Spinal cord (tissue), 10 donors: ENCODE measurements around the gene TNRC6A. TPM values are rescaled to one million over a fixed set of nuclear protein-coding genes. Genes with fewer than 3 reads are reported as not detected.
"Not testable (repeated sequence)": the region's sequence is repeated elsewhere in the genome, so short reads cannot be mapped to it uniquely, and the experiment has no call there.

Experiments used
- DNase-seq, 6 donors: peaks; one replicate each; pipeline versions ENCODE4 v3.0.0 to v3.0.0-alpha.2; 2013 to 2015; ENCODE audit warnings: low spot score in 6 of 6, low read depth in 4 of 6
- H3K27ac ChIP-seq: one replicate; pipeline ENCODE4 v1.5.1; 2013; ENCODE audit warnings: low read depth, low read length, control low read depth
- H3K27me3 ChIP-seq: one replicate; pipeline ENCODE4 v1.6.1; 2013; ENCODE audit warnings: low read length; ENCODE audit not compliant: control insufficient read depth, insufficient read depth
- H3K36me3 ChIP-seq: one replicate; pipeline ENCODE4 v1.6.1; 2013; ENCODE audit warnings: low read length; ENCODE audit not compliant: control insufficient read depth, insufficient read depth
- H3K4me1 ChIP-seq: one replicate; pipeline ENCODE4 v1.6.1; 2013; ENCODE audit warnings: low read length; ENCODE audit not compliant: control insufficient read depth, insufficient read depth
- H3K4me3 ChIP-seq: one replicate; pipeline ENCODE4 v1.5.1; 2013; ENCODE audit warnings: low read depth, low read length, control low read depth
- H3K9me3 ChIP-seq: one replicate; pipeline ENCODE4 v1.6.1; 2013; ENCODE audit warnings: low read length; ENCODE audit not compliant: control insufficient read depth, insufficient read depth
- WGBS: methylation state at CpG from one replicate; pipeline ENCODE4 v1.1.5; 2013; ENCODE audit warnings: missing lambda C conversion rate; ENCODE audit not compliant: insufficient coverage; 5-methylcytosine and 5-hydroxymethylcytosine counted together
- polyA plus RNA-seq, 2 donors: library from polyadenylated mRNA; unstranded; fragments of 120-200 nt; gene quantifications; one replicate each; pipeline ENCODE4 v1.2.1, GENCODE V29; 2013; ENCODE audit not compliant: insufficient read length in 2 of 2
- total RNA-seq, 2 donors: library from RNA; depleted of rRNA in 1 of 2; stranded (reverse); fragments of 120-200 nt in 1 of 2; fragments of >200 nt in 1 of 2; gene quantifications; one replicate each; pipeline versions ENCODE4 v1.2.3 to v1.2.4, GENCODE V29; 2013 to 2014
- donor health status: healthy.

TNRC6A gene
- total and polyA plus RNA-seq, 4 donors: 46.5 to 82.0 (median 67.7) TPM

DNA sequence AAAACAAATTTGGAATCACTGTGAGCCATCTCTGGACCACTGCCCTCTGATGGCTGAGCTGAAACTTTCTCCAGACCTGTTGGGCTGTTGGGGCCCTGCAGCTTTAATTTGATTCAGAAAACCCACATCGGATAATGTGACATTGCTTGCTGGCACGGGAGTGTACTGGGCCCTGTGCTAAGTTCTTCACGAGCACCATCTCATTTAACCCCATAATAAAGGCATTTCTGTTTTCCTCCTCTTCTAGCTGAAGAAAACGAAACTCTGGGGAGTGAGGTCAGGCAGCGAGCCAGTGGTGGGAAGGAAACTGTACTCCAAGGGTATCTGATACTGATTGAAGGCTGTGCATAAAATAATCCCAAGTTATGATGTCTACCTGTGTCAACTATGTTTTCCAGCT is 34.5 kb upstream of the TNRC6A start:
- DNase-seq: no peak
- H3K4me3 ChIP-seq: no peak overlapping the region
- no peaks in the 10 kb centered on the region for H3K9me3 ChIP-seq
- no peaks in the 10 kb centered on the region for H3K36me3 ChIP-seq
- H3K27me3 ChIP-seq: no peaks in the 10 kb centered on the region
- no CpG with 5 or more reads among the region's 5 CpGs for WGBS
- H3K27ac ChIP-seq: no peak overlapping the region
- peaks cover 2% of the 10 kb centered on the region for H3K4me1 ChIP-seq

- Histone ChIP-seq H3K9me3 (no peaks in the 10 kb centered on the region), H3K4me3 (no peak overlapping the region), H3K36me3 (no peaks in the 10 kb centered on the region), H3K4me1 (peaks cover 8% of the 10 kb centered on the region), H3K27me3 (no peaks in the 10 kb centered on the region), H3K27ac (no peak overlapping the region)
- WGBS: no CpG with 5 or more reads among the region's 5 CpGs
- DNase-seq: no peak
These were observed 32.8 kb upstream of the TNRC6A start for GRCh38 chr16:24696699-24697098.

DNA sequence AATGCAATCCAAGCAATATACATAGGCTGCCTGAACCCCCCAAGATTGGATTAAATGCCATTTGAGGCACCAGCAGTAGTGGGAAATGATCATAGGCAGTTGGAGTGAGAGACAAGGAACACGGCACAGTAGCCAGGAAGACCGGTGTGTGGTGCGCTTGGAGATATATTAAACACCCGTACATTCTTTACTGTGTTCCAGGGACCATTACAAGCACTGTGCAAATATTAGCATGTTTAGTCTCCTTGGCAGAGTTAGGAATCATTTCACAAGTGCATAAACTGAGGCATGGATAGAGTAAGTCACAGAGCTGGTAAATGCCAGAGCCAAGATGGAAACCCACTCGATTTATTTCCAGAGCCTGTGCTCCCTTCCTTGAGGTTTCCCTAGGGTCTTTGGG is 31.1 kb upstream of the TNRC6A start:
- DNase-seq: peak in 1 of 6 donors; percentile 5
- WGBS: no CpG with 5 or more reads among the region's 5 CpGs
- H3K4me1 ChIP-seq: peaks cover 8% of the 10 kb centered on the region
- no peak overlapping the region for H3K4me3 ChIP-seq
- no peaks in the 10 kb centered on the region for H3K36me3 ChIP-seq
- no peak overlapping the region for H3K27ac ChIP-seq
- no peaks in the 10 kb centered on the region for H3K27me3 ChIP-seq
- H3K9me3 ChIP-seq: no peaks in the 10 kb centered on the region

DNA sequence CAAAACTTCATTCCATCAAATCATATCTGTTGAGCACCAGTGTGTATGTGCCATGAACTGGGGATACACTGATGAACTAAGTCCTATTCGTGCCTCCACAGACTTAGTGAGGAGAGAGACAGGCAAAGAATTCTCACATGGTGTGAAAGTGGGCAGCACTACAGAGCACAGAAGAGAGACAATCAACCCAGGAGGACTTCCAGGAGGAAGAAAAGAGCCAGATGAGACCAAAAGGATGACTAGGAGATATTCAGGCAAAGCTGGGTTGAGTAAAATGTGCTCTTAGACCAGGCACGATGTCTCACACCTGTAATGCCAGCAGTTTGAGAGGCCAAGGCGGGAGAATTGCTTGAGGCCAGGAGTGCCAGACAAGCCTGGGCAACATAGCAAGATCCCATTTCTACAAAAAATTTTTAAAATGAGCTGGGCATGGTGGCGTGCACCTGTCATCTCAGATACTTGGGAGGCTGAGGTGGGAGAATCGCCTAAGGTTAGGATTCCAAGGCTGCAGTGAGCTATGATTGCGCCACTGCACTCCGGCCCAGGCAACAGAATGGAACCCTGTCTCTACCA is 30.2 kb upstream of the TNRC6A start:
- Histone ChIP-seq H3K27ac (no peak overlapping the region), H3K4me3 (no peak overlapping the region), H3K27me3 (no peaks in the 10 kb centered on the region), H3K9me3 (no peaks in the 10 kb centered on the region), H3K36me3 (no peaks in the 10 kb centered on the region), H3K4me1 (peaks cover 8% of the 10 kb centered on the region)
- 96% methylated on average over 3 of the region's 7 CpGs for WGBS
- no peak for DNase-seq

GRCh38 chr16:24700549-24701392 is 28.7 kb upstream of the TNRC6A start:
- no peaks in the 10 kb centered on the region for H3K27me3 ChIP-seq
- H3K27ac ChIP-seq: no peak overlapping the region
- H3K4me3 ChIP-seq: no peak overlapping the region
- H3K9me3 ChIP-seq: no peaks in the 10 kb centered on the region
- WGBS: 72% methylated on average over 9 of the region's 11 CpGs
- no peaks in the 10 kb centered on the region for H3K36me3 ChIP-seq
- peak in 1 of 6 donors; percentile 55 for DNase-seq
- H3K4me1 ChIP-seq: peaks cover 5% of the 10 kb centered on the region

DNA sequence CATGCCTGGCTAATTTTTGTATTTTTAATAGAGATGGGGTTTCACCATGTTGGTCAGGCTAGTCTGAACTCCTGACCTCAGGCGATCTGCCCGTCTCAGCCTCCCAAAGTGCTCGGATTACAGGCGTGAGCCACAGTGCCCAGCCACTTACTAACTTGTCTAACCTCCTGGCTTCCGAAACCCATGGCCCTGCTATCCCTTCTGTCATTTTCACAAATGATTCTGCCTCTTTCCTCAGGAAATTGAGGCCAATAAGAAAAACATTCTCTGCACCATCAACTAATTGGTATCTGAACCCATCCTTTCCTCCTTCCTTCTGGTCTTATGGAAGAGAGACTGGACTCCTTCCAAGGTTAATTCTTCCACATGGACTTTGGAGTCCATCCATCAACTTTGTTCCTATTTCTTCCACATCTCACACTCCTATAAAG is 27.9 kb upstream of the TNRC6A start:
- Histone ChIP-seq H3K27ac (no peak overlapping the region), H3K36me3 (no peaks in the 10 kb centered on the region), H3K27me3 (no peaks in the 10 kb centered on the region), H3K4me3 (no peak overlapping the region), H3K4me1 (peaks cover 5% of the 10 kb centered on the region), H3K9me3 (no peaks in the 10 kb centered on the region)
- WGBS: 77% methylated on average over 5 of the region's 5 CpGs
- peak in 2 of 6 donors; percentile 8 to 37 for DNase-seq

GRCh38 chr16:24707760-24708159 is 21.7 kb upstream of the TNRC6A start:
- H3K4me1 ChIP-seq, H3K27me3 ChIP-seq, H3K36me3 ChIP-seq, H3K9me3 ChIP-seq, DNase-seq, H3K4me3 ChIP-seq, H3K27ac ChIP-seq: not testable (repeated sequence)
- no CpG with 5 or more reads among the region's 7 CpGs for WGBS

DNA sequence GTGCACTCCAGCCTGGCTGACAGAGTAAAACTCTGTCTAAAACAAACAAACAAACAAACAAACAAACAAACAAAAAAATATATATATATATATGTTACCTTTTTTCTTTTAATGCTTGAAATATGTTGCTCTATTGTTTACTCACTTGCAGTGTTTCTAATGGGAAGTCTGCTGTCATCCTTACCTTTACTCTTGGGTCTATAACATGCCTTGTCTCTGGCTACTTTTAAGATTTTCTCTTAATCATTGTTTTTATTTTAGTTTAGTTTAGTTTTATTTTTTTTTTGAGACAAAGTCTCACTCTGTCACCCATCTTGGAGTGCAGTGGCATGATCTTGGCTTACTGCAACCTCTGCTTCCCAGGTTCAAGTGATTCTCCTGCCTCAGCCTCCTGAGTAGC is 16.1 kb upstream of the TNRC6A start:
- no peaks in the 10 kb centered on the region for H3K4me1 ChIP-seq
- H3K9me3 ChIP-seq: no peaks in the 10 kb centered on the region
- H3K27me3 ChIP-seq: no peaks in the 10 kb centered on the region
- no peaks in the 10 kb centered on the region for H3K36me3 ChIP-seq
- no peak overlapping the region for H3K4me3 ChIP-seq
- DNase-seq: no peak
- no peak overlapping the region for H3K27ac ChIP-seq

GRCh38 chr16:24717411-24717810 is 12.0 kb upstream of the TNRC6A start:
- Histone ChIP-seq H3K9me3 (no peaks in the 10 kb centered on the region), H3K27me3 (no peaks in the 10 kb centered on the region), H3K27ac (no peak overlapping the region), H3K4me1 (no peaks in the 10 kb centered on the region), H3K36me3 (no peaks in the 10 kb centered on the region), H3K4me3 (no peak overlapping the region)
- peak in 1 of 6 donors; percentile 25 for DNase-seq
- WGBS: 45% methylated on average over 4 of the region's 6 CpGs

DNA sequence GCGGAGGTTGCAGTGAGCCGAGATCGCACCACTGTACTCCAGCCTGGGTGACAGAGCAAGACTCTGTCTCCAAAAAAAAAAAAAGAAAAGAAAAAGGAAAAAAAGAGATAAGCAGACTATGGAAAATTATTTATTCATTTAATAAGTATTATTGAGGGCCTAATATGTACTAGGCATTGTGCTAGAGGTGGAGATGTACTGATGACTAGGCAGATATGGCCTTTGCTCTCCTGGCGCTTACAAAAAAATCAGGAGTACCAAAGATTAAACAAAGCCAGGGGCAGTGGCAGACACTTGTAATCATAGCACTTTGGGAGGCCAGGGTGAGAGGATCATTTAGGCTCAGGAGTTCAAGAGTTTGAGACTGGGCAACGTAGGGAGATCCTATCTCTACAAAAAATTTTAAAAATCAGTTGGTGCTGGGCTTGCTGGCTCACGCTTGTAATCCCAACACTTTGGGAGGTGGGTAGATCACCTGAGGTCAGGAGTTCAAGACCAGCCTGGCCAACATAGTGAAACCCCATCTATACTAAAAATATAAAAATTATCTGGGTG is 10.4 kb upstream of the TNRC6A start:
- no peak for DNase-seq
- Histone ChIP-seq H3K4me3 (no peak overlapping the region), H3K9me3 (no peaks in the 10 kb centered on the region), H3K27me3 (no peaks in the 10 kb centered on the region), H3K4me1 (no peaks in the 10 kb centered on the region), H3K27ac (no peak overlapping the region), H3K36me3 (no peaks in the 10 kb centered on the region)
- 100% methylated on average over 1 of the region's 6 CpGs for WGBS
